Measurements from ENCODE around the gene C2.
"Not testable (repeated sequence)": the region's sequence is repeated elsewhere in the genome, so short reads cannot be mapped to it uniquely, and the experiment has no call there.

Gene C2

DNA sequence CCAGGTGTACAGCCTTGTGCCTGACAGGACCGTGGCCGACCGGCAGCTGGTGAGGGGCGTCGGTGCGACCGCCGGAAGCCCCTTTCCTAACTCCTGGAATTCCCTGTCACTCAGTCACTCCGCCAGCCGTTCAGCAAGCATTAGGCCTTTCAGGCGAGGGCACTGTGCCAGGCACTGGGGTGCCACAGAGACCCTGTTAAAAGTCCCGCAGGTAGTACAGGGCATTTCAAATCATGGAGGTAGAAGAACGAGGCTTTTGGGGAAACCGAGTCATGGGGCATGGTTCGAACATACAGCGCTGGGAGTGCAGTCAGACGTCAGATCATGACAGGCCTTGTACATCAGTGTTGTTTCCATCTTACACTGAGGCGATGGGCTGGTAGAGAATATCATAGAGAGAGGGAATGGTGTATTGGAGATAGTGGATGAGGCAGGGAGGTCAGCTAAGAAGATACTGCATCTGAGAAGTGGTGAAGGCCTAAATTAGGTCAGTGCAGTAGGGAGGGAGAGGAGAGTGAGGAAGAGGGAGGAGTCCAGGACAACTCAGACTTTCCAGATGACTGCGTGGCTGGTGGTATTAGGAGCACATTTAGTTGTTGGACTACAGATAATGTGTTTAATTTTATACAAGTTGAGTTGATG lies 45.3 kb downstream of the C2 start:
- TF ChIP-seq, protein P1, sequence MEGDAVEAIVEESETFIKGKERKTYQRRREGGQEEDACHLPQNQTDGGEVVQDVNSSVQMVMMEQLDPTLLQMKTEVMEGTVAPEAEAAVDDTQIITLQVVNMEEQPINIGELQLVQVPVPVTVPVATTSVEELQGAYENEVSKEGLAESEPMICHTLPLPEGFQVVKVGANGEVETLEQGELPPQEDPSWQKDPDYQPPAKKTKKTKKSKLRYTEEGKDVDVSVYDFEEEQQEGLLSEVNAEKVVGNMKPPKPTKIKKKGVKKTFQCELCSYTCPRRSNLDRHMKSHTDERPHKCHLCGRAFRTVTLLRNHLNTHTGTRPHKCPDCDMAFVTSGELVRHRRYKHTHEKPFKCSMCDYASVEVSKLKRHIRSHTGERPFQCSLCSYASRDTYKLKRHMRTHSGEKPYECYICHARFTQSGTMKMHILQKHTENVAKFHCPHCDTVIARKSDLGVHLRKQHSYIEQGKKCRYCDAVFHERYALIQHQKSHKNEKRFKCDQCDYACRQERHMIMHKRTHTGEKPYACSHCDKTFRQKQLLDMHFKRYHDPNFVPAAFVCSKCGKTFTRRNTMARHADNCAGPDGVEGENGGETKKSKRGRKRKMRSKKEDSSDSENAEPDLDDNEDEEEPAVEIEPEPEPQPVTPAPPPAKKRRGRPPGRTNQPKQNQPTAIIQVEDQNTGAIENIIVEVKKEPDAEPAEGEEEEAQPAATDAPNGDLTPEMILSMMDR (IDR thresholded peaks at IDR 0.05; ENCODE audit: low read depth, low read length, missing control alignments): no peak
- DNase-seq (ENCODE audit: extremely low read depth, low read depth): no peak
- peak overlapping the region; percentile 75 for H3K4me3 ChIP-seq (replicated peaks; ENCODE audit: low read depth, low read length)

GRCh38 chr6:31976065-31976464 lies 48.5 kb downstream of the C2 start:
- H3K4me3 ChIP-seq (replicated peaks; ENCODE audit: low read depth, low read length); DNase-seq (ENCODE audit: extremely low read depth, low read depth): not testable (repeated sequence)

- no peak overlapping the region for H3K4me3 ChIP-seq (replicated peaks; ENCODE audit: low read depth, low read length)
- DNase-seq (ENCODE audit: extremely low read depth, low read depth): no peak
- TF ChIP-seq, protein P1 (IDR thresholded peaks at IDR 0.05; ENCODE audit: low read depth, low read length, missing control alignments): no peak
These were observed 50.4 kb downstream of the C2 start for GRCh38 chr6:31977816-31978431.

DNA sequence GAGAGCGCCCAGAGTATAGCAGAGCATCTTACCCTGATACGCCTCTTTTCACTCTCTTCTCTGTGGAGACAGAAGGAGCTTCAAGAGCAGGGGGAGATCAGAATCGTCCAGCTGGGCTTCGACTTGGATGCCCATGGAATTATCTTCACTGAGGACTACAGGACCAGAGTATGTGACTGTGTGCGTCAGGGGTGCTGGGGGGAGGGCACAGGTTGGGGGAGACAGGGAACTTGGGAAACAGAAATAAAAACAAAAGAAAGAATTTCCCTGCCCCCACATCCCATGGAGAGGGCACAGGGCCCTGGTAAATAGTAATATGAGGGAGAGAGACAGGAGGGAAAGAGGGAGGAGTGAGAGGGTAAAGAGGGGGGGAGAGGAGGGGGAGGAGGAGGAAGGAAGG lies 51.3 kb downstream of the C2 start:
- no peak for DNase-seq (ENCODE audit: extremely low read depth, low read depth)
- H3K4me3 ChIP-seq (replicated peaks; ENCODE audit: low read depth, low read length): no peak overlapping the region
- TF ChIP-seq, protein P1 (IDR thresholded peaks at IDR 0.05; ENCODE audit: low read depth, low read length, missing control alignments): no peak

GRCh38 chr6:31979238-31979898 lies 51.9 kb downstream of the C2 start:
- TF ChIP-seq, protein P1 (IDR thresholded peaks at IDR 0.05; ENCODE audit: low read depth, low read length, missing control alignments): no peak
- DNase-seq (ENCODE audit: extremely low read depth, low read depth): no peak

DNA sequence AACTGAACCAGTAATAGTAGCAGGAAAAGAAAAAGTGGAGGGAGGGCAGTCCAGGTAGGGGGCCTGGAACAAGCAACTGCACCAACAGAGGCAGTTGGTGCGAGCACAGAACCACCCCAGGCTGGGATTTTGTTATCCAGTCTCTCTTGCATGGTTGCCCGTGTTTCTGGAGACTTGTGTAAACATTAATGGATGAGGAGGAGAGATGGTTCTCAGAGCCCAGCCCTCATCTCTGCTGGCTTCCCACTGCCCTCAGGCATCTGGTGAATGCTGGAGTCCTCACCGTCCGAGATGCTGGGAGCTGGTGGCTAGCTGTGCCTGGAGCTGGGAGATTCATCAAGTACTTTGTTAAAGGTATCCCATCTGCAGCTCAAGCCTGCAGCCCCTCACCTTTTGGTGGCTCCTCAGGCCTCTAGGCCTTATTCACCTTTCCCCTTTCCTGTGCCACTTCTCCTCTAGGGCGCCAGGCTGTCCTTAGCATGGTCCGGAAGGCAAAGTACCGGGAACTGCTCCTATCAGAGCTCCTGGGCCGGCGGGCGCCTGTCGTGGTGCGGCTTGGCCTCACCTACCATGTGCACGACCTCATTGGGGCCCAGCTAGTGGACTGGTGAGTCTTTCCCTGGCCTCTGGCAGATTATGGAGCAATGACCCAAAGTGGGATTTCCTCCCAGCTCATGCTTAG lies 52.8 kb downstream of the C2 start:
- not testable (repeated sequence) for H3K4me3 ChIP-seq (replicated peaks; ENCODE audit: low read depth, low read length); DNase-seq (ENCODE audit: extremely low read depth, low read depth)

More at GRCh38 chr6:31979238-31979898, 51.9 kb downstream of the C2 start:
- H3K4me3 ChIP-seq (replicated peaks; ENCODE audit: low read depth, low read length): no peak overlapping the region

DNA sequence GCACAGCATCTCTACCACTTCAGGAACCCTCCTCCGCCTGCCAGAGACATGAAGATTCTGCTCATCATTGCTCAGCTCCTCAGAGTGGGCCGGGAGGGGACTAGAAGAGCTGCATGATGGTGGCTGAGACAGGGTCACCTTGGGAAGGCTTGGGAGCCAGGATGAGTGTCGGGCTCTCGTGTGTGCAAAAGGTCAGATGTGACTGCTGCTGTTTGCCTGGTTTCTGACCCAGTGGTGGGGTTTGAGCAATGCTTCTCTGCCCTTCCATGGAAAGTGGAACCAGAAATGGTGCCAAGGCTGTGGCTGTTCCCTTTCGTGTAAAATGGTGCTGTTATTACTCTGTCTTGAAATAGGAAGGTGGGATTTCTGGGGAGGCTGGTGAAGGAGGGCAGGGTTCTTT lies 53.5 kb downstream of the C2 start:
- not testable (repeated sequence) for H3K4me3 ChIP-seq (replicated peaks; ENCODE audit: low read depth, low read length); DNase-seq (ENCODE audit: extremely low read depth, low read depth)

- H3K4me3 ChIP-seq (replicated peaks; ENCODE audit: low read depth, low read length); DNase-seq (ENCODE audit: extremely low read depth, low read depth): not testable (repeated sequence)
These were observed 54.2 kb downstream of the C2 start, which contains the start of gene C4A for GRCh38 chr6:31981744-31982143. Gene C4A (plus strand): TSS chr6:31982057. CDS start chr6:31982108, 51 bp downstream.

DNA sequence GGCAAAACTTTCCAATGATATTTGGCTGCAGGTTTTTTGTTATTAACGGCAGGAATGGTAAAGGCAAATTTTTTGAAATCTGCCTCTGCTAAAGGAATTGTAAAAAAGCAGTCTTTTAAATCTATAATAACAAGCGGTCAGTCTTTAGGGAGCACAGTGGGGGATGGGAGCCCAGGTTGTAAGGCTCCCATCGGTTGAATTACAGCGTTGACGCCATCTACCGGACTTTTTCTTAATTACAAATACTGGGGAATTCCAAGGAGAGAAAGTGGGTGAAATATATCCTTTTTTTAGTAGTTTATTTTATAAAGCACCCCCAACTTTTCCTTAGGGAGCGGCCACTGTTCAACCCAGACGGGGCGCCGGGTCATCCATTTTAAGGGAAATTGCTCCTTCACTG lies 61.8 kb downstream of the C2 start:
- not testable (repeated sequence) for DNase-seq (ENCODE audit: extremely low read depth, low read depth); H3K4me3 ChIP-seq (replicated peaks; ENCODE audit: low read depth, low read length)

DNA sequence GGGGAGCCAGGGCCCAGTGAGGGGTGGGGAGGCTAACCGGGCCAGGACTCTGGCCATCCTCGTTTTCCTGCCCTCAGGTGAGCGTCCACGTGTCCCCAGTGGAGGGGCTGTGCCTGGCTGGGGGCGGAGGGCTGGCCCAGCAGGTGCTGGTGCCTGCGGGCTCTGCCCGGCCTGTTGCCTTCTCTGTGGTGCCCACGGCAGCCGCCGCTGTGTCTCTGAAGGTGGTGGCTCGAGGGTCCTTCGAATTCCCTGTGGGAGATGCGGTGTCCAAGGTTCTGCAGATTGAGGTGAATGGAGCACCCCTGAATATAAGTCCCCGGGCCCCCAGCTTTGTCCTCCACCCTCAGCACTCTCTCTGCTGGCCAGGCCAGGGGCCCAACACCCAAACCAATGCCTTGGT lies 66.9 kb downstream of the C2 start:
- DNase-seq (ENCODE audit: extremely low read depth, low read depth): not testable (repeated sequence)

More for the DNA sequence above, 66.9 kb downstream of the C2 start:
- not testable (repeated sequence) for H3K4me3 ChIP-seq (replicated peaks; ENCODE audit: low read depth, low read length)

Data from HFF-Myc (cell line).